ENCODE results near the gene CPT1C. TPM values are rescaled to one million over a fixed set of nuclear protein-coding genes. Genes with fewer than 3 reads are reported as not detected.

Gene CPT1C
- total RNA-seq, 1 experiment from 2014 or later = 21.2 TPM

GRCh38 chr19:49658139-49658517 is 32.8 kb upstream of the CPT1C start:
- in situ Hi-C loops (cut with HindIII; ENCODE audit: low pct_unique_long_range_greater_than_20kb, low sequenced_read_pairs) = no loop called here
- DNase-seq (ENCODE audit: low read depth) = no peak

- no peak for DNase-seq (ENCODE audit: low read depth)
- in situ Hi-C loops (cut with HindIII; ENCODE audit: low pct_unique_long_range_greater_than_20kb, low sequenced_read_pairs) = no loop called here
Measured at GRCh38 chr19:49658566-49659442, 32.1 kb upstream of the CPT1C start.

- no peak for DNase-seq (ENCODE audit: low read depth)
- in situ Hi-C loops (cut with HindIII; ENCODE audit: low pct_unique_long_range_greater_than_20kb, low sequenced_read_pairs) = no loop called here
Measured at GRCh38 chr19:49660338-49660961, 30.5 kb upstream of the CPT1C start.

GRCh38 chr19:49662011-49662410 is 28.9 kb upstream of the CPT1C start:
- in situ Hi-C loops (cut with HindIII; ENCODE audit: low pct_unique_long_range_greater_than_20kb, low sequenced_read_pairs) = no loop called here

GRCh38 chr19:49663224-49663623 is 27.7 kb upstream of the CPT1C start:
- no peak for DNase-seq (ENCODE audit: low read depth)
- in situ Hi-C loops (cut with HindIII; ENCODE audit: low pct_unique_long_range_greater_than_20kb, low sequenced_read_pairs) = no loop called here

More at GRCh38 chr19:49662011-49662410, 28.9 kb upstream of the CPT1C start:
- no peak for DNase-seq (ENCODE audit: low read depth)

- in situ Hi-C loops (cut with HindIII; ENCODE audit: low pct_unique_long_range_greater_than_20kb, low sequenced_read_pairs) = no loop called here
- peak; percentile 89 for DNase-seq (ENCODE audit: low read depth)
Measured at GRCh38 chr19:49664171-49665035, 26.5 kb upstream of the CPT1C start.

- in situ Hi-C loops (cut with HindIII; ENCODE audit: low pct_unique_long_range_greater_than_20kb, low sequenced_read_pairs) = no loop called here
- no peak for DNase-seq (ENCODE audit: low read depth)
Measured at GRCh38 chr19:49665036-49665350, 25.9 kb upstream of the CPT1C start.

- in situ Hi-C loops (cut with HindIII; ENCODE audit: low pct_unique_long_range_greater_than_20kb, low sequenced_read_pairs) = no loop called here
- DNase-seq (ENCODE audit: low read depth) = peak; percentile 92
Measured at GRCh38 chr19:49665351-49666119, 25.4 kb upstream of the CPT1C start, which contains the start of the genes BCL2L12 and IRF3. Gene BCL2L12, plus strand, starts transcription at chr19:49665933. Its CDS starts 760 bp downstream, at chr19:49666693. Gene IRF3, minus strand, starts transcription at chr19:49665857. Its CDS starts 1,019 bp downstream, at chr19:49664838.

GRCh38 chr19:49666120-49666444 is 24.8 kb upstream of the CPT1C start:
- no peak for DNase-seq (ENCODE audit: low read depth)
- in situ Hi-C loops (cut with HindIII; ENCODE audit: low pct_unique_long_range_greater_than_20kb, low sequenced_read_pairs) = no loop called here

GRCh38 chr19:49667473-49667872 is 23.4 kb upstream of the CPT1C start:
- in situ Hi-C loops (cut with HindIII; ENCODE audit: low pct_unique_long_range_greater_than_20kb, low sequenced_read_pairs) = no loop called here
- no peak for DNase-seq (ENCODE audit: low read depth)

- in situ Hi-C loops (cut with HindIII; ENCODE audit: low pct_unique_long_range_greater_than_20kb, low sequenced_read_pairs) = no loop called here
- DNase-seq (ENCODE audit: low read depth) = no peak
Measured at GRCh38 chr19:49669516-49669915, 21.4 kb upstream of the CPT1C start.

GRCh38 chr19:49672131-49672919 is 18.6 kb upstream of the CPT1C start:
- DNase-seq (ENCODE audit: low read depth) = peak; percentile 80
- in situ Hi-C loops (cut with HindIII; ENCODE audit: low pct_unique_long_range_greater_than_20kb, low sequenced_read_pairs) = no loop called here

GRCh38 chr19:49676136-49676783 is 14.7 kb upstream of the CPT1C start:
- in situ Hi-C loops (cut with HindIII; ENCODE audit: low pct_unique_long_range_greater_than_20kb, low sequenced_read_pairs) = no loop called here
- peak; percentile 97 for DNase-seq (ENCODE audit: low read depth)

- in situ Hi-C loops (cut with HindIII; ENCODE audit: low pct_unique_long_range_greater_than_20kb, low sequenced_read_pairs) = no loop called here
Measured at GRCh38 chr19:49676784-49677230, 14.1 kb upstream of the CPT1C start.

GRCh38 chr19:49677231-49677900 is 13.6 kb upstream of the CPT1C start, which contains the start of gene PRMT1:
Gene PRMT1, plus strand, starts transcription at chr19:49677271. Its CDS starts 10 bp downstream, at chr19:49677281.
- DNase-seq (ENCODE audit: low read depth) = no peak

More at GRCh38 chr19:49676784-49677230, 14.1 kb upstream of the CPT1C start:
- peak; percentile 100 for DNase-seq (ENCODE audit: low read depth)

More at GRCh38 chr19:49677231-49677900, 13.6 kb upstream of the CPT1C start, which contains the start of gene PRMT1:
- in situ Hi-C loops (cut with HindIII; ENCODE audit: low pct_unique_long_range_greater_than_20kb, low sequenced_read_pairs) = no loop called here

Data from Caki2 (cell line).